Body of pancreas (tissue), 4 donors: Measurements from ENCODE around the gene ERMP1. TPM values are rescaled to one million over a fixed set of nuclear protein-coding genes. Genes with fewer than 3 reads are reported as not detected.

ENCODE experiments used
- ATAC-seq: fragments of 150-250 bp; one replicate; pipeline ENCODE4 v1.9.1; 2016
- DNase-seq, 4 donors: peaks; one replicate each; pipeline ENCODE4 v3.0.0-alpha.2; 2019
- H3K27ac ChIP-seq, 4 donors: fragments of 200-600 bp; sonication (generic); 1 replicate in 3 of 4; 2 replicates in 1 of 4; pipeline versions ENCODE4 v1.5.1 to v1.6.1; 2016 to 2019; ENCODE audit warnings: mild to moderate bottlenecking in 1 of 4, mixed read lengths in 1 of 4, moderate library complexity in 1 of 4
- H3K27me3 ChIP-seq, 2 donors: fragments of 200-600 bp; sonication (generic); one replicate each; pipeline ENCODE4 v1.6.0; 2016; ENCODE audit warnings: mild to moderate bottlenecking in 1 of 2
- H3K36me3 ChIP-seq, 2 donors: fragments of 200-600 bp; sonication (generic); replicated peaks in 1 of 2; 2 replicates each; pipeline ENCODE4 v1.5.1; 2016; ENCODE audit warnings: low read depth in 2 of 2; ENCODE audit not compliant: insufficient read depth in 1 of 2
- H3K4me1 ChIP-seq: fragments of 200-600 bp; sonication (generic); one replicate; pipeline ENCODE4 v1.6.0; 2016
- H3K4me3 ChIP-seq, 2 donors: fragments of 200-600 bp; sonication (generic); 1 replicate in 1 of 2; 2 replicates in 1 of 2; pipeline ENCODE4 v1.5.1; 2016 to 2019
- H3K9me3 ChIP-seq, 3 donors: fragments of 200-600 bp; sonication (generic); 1 replicate in 2 of 3; 2 replicates in 1 of 3; pipeline ENCODE4 v1.5.1; 2016
- CTCF ChIP-seq, 7 experiments: fragments of 450-650 bp in 4 of 7; fragments of 200-600 bp in 3 of 7; sonication (generic) in 3 of 7; IDR thresholded peaks; one replicate each; pipeline ENCODE4 v1.5.1; 2016 to 2019; ENCODE audit warnings: antibody characterized with exemption in 7 of 7
- POLR2A ChIP-seq, 3 donors: fragments of 450-650 bp; IDR thresholded peaks; one replicate each; pipeline ENCODE4 v1.6.1; 2016; ENCODE audit warnings: antibody characterized with exemption in 3 of 3, mild to moderate bottlenecking in 2 of 3
- WGBS, 2 donors: methylation state at CpG; one replicate each; pipeline ENCODE4 v1.1.5; 2017; 5-methylcytosine and 5-hydroxymethylcytosine counted together
- intact Hi-C: fragments of 100-400 bp; cut with DNase I; formaldehyde crosslinking; loops from one replicate; pipeline ENCODE4 v1.15.1; 2023
- total RNA-seq, 2 donors: library from RNA; depleted of rRNA; stranded (reverse); fragments of >200 nt; gene quantifications; one replicate each; pipeline ENCODE4 v1.1.0, GENCODE V29; 2016

The ERMP1 gene
- total RNA-seq, 2 donors from 2014 or later: 11.2 to 11.9 TPM

GRCh38 chr9:5857928-5858327, 25.0 kb upstream of the ERMP1 start:
- intact Hi-C loops: no loop called here
- ATAC-seq: no peak
- TF ChIP-seq POLR2A (IDR thresholded peaks at IDR 0.05): no peak
- no peak for TF ChIP-seq CTCF (IDR thresholded peaks at IDR 0.05)
- H3K4me3 ChIP-seq: no peak overlapping the region
- no peak overlapping the region for H3K27ac ChIP-seq
- DNase-seq: no peak
- H3K36me3 ChIP-seq: no peaks in the 10 kb centered on the region
- H3K4me1 ChIP-seq: no peaks in the 10 kb centered on the region
- H3K9me3 ChIP-seq: no peaks in the 10 kb centered on the region
- H3K27me3 ChIP-seq: no peaks in the 10 kb centered on the region

GRCh38 chr9:5854063-5854790, 21.3 kb upstream of the ERMP1 start:
- no peak for DNase-seq
- WGBS, 2 donors: 85 to 90% methylated on average over 4 of the region's 4 CpGs

GRCh38 chr9:5853617-5854016, 20.7 kb upstream of the ERMP1 start:
- no peak overlapping the region for H3K4me3 ChIP-seq
- WGBS, 2 donors: 75 to 80% methylated on average over 3 of the region's 3 CpGs
- no peak for DNase-seq
- no peak for TF ChIP-seq CTCF (IDR thresholded peaks at IDR 0.05)
- TF ChIP-seq POLR2A (IDR thresholded peaks at IDR 0.05): no peak
- no peaks in the 10 kb centered on the region for H3K9me3 ChIP-seq
- H3K36me3 ChIP-seq: no peaks in the 10 kb centered on the region
- no peaks in the 10 kb centered on the region for H3K4me1 ChIP-seq
- intact Hi-C loops: no loop called here
- H3K27me3 ChIP-seq: no peaks in the 10 kb centered on the region
- ATAC-seq: no peak
- no peak overlapping the region for H3K27ac ChIP-seq

More at GRCh38 chr9:5854063-5854790, 21.3 kb upstream of the ERMP1 start:
- intact Hi-C loops: no loop called here
- no peak for TF ChIP-seq CTCF (IDR thresholded peaks at IDR 0.05)
- TF ChIP-seq POLR2A (IDR thresholded peaks at IDR 0.05): no peak
- Histone ChIP-seq H3K27ac (no peak overlapping the region), H3K4me1 (no peaks in the 10 kb centered on the region), H3K9me3 (no peaks in the 10 kb centered on the region), H3K4me3 (no peak overlapping the region), H3K36me3 (no peaks in the 10 kb centered on the region), H3K27me3 (no peaks in the 10 kb centered on the region)
- no peak for ATAC-seq

GRCh38 chr9:5852987-5853386, 20.1 kb upstream of the ERMP1 start:
- H3K27ac ChIP-seq: no peak overlapping the region
- no peak for DNase-seq
- no peaks in the 10 kb centered on the region for H3K9me3 ChIP-seq
- TF ChIP-seq POLR2A (IDR thresholded peaks at IDR 0.05) (no peak), CTCF (IDR thresholded peaks at IDR 0.05) (no peak)
- no peaks in the 10 kb centered on the region for H3K36me3 ChIP-seq
- WGBS, 2 donors: 63 to 73% methylated on average over 1 of the region's 1 CpG
- no peak for ATAC-seq
- intact Hi-C loops: no loop called here
- no peak overlapping the region for H3K4me3 ChIP-seq
- H3K27me3 ChIP-seq: no peaks in the 10 kb centered on the region
- H3K4me1 ChIP-seq: no peaks in the 10 kb centered on the region

GRCh38 chr9:5851445-5851844, 18.5 kb upstream of the ERMP1 start:
- Histone ChIP-seq H3K4me3 (no peak overlapping the region), H3K4me1 (no peaks in the 10 kb centered on the region), H3K9me3 (no peaks in the 10 kb centered on the region), H3K36me3 (no peaks in the 10 kb centered on the region), H3K27me3 (no peaks in the 10 kb centered on the region), H3K27ac (no peak overlapping the region)
- TF ChIP-seq CTCF (IDR thresholded peaks at IDR 0.05): no peak
- TF ChIP-seq POLR2A (IDR thresholded peaks at IDR 0.05): no peak
- DNase-seq (peak in 1 of 4 donors; percentile 16), ATAC-seq (no peak)
- intact Hi-C loops: no loop called here
- WGBS, 2 donors: 77 to 81% methylated on average over 2 of the region's 2 CpGs
